Activated T-helper 2 cell treated with anti-CD3 and anti-CD28 coated beads, Interferon-gamma antibody, Interleukin-2, Interleukin-4, amounts not matched to agents 10 μg/mL and 5 μg/mL and 100 μg/mL, durations not matched to agents 14 hours and 24 hours and 36 hours (primary cell): ENCODE results near the gene RCBTB1. TPM values are rescaled to one million over a fixed set of nuclear protein-coding genes. Genes with fewer than 3 reads are reported as not detected.
"Not testable (repeated sequence)": the region's sequence is repeated elsewhere in the genome, so short reads cannot be mapped to it uniquely, and the experiment has no call there.

Experiments used
- DNase-seq: peaks from one replicate; pipeline ENCODE4 v3.0.0; 2021; ENCODE audit warnings: low spot score
- H3K27ac Mint-ChIP-seq: one replicate; pipeline ENCODE4 v1.8.0; 2021; ENCODE audit warnings: mixed read lengths
- H3K27me3 Mint-ChIP-seq: one replicate; pipeline ENCODE4 v1.8.0; 2021; ENCODE audit warnings: low read depth, mixed read lengths
- H3K36me3 Mint-ChIP-seq: one replicate; pipeline ENCODE4 v1.8.0; 2021; ENCODE audit warnings: low read depth, mixed read lengths
- H3K4me1 Mint-ChIP-seq: one replicate; pipeline ENCODE4 v1.8.0; 2021; ENCODE audit warnings: low read depth, mixed read lengths
- H3K4me3 Mint-ChIP-seq: one replicate; pipeline ENCODE4 v1.8.0; 2021; ENCODE audit warnings: low read depth, mild to moderate bottlenecking, moderate library complexity, mixed read lengths
- H3K9me3 Mint-ChIP-seq: one replicate; pipeline ENCODE4 v1.8.0; 2021; ENCODE audit warnings: mixed read lengths
- intact Hi-C: fragments of 100-400 bp; cut with micrococcal nuclease; formaldehyde crosslinking; loops from one replicate; pipeline ENCODE4 v1.15.1; 2023
- total RNA-seq: library from RNA; stranded (reverse); gene quantifications from 2 replicates; pipeline ENCODE4 v1.2.3, GENCODE V29; 2022

The RCBTB1 gene
- total RNA-seq, 1 donor from 2014 or later, result 13.5 TPM

DNA sequence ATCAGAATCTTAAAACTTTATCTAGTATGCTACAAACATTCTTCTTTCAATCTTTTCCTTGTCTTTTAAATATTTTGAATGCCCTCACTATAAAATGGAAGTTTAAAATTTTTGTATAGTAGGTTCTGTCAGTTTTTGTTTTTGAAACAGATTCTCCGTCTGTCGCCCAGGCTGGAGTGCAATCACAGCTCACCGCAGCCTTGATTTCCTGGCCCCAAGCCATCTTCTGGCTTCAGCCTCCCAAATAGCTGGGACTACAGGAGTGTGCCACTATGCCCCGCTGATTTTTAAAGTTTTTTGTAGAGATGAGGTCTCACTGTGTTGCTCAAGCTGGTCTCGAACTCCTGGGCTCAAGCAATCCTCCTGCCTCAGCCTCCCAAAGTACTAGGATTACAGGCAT is 68.9 kb downstream of the RCBTB1 start:
- H3K36me3 Mint-ChIP-seq, result peaks cover 68% of the 10 kb centered on the region
- peaks cover 2% of the 10 kb centered on the region for H3K4me1 Mint-ChIP-seq
- DNase-seq, result no peak
- H3K4me3 Mint-ChIP-seq, result no peak overlapping the region
- H3K27ac Mint-ChIP-seq, result no peak overlapping the region
- no peaks in the 10 kb centered on the region for H3K9me3 Mint-ChIP-seq
- no peaks in the 10 kb centered on the region for H3K27me3 Mint-ChIP-seq
- intact Hi-C loops, result no loop called here

DNA sequence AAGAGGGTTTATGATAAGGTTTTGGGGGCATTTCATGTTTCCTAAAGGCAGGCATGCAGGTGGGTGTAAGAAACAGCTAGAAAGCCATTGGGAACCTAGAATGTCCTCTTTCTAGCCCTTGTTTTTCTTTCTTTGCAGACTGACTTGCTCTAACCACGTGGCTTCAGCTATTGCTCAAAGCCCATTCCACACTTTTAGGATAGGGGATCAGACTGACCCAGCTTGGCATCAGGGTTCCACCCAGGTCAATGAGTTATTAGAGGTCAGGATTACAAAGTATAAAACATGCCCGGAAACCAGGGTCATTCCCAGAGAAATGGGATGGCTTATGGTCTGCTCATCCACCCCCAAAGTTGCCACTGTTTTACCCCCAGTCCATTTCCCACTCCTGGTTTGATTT is 72.8 kb downstream of the RCBTB1 start:
- Mint-ChIP-seq H3K27ac (no peak overlapping the region), H3K4me3 (no peak overlapping the region)

GRCh38 chr13:49503951-49504350 is 81.4 kb downstream of the RCBTB1 start:
- Mint-ChIP-seq H3K4me1 (peaks cover 23% of the 10 kb centered on the region), H3K27ac (no peak overlapping the region), H3K27me3 (no peaks in the 10 kb centered on the region), H3K36me3 (peaks cover 57% of the 10 kb centered on the region), H3K4me3 (no peak overlapping the region), H3K9me3 (no peaks in the 10 kb centered on the region)
- intact Hi-C loops, result no loop called here
- DNase-seq, result no peak

More for the DNA sequence above, 72.8 kb downstream of the RCBTB1 start:
- Mint-ChIP-seq H3K9me3 (no peaks in the 10 kb centered on the region), H3K4me1 (peaks cover 9% of the 10 kb centered on the region), H3K36me3 (peaks cover 73% of the 10 kb centered on the region), H3K27me3 (no peaks in the 10 kb centered on the region)
- no peak for DNase-seq
- intact Hi-C loops, result no loop called here

GRCh38 chr13:49502954-49503353 is 82.4 kb downstream of the RCBTB1 start:
- Mint-ChIP-seq H3K36me3 (peaks cover 62% of the 10 kb centered on the region), H3K27me3 (no peaks in the 10 kb centered on the region), H3K9me3 (no peaks in the 10 kb centered on the region), H3K4me1 (peaks cover 30% of the 10 kb centered on the region), H3K4me3 (no peak overlapping the region), H3K27ac (no peak overlapping the region)
- DNase-seq, result no peak
- intact Hi-C loops, result no loop called here

GRCh38 chr13:49499889-49500660 is 85.3 kb downstream of the RCBTB1 start:
- no peak overlapping the region for H3K4me3 Mint-ChIP-seq
- peaks cover 39% of the 10 kb centered on the region for H3K4me1 Mint-ChIP-seq
- peaks cover 55% of the 10 kb centered on the region for H3K36me3 Mint-ChIP-seq
- no peak for DNase-seq
- no peaks in the 10 kb centered on the region for H3K9me3 Mint-ChIP-seq
- H3K27me3 Mint-ChIP-seq, result no peaks in the 10 kb centered on the region
- intact Hi-C loops, result loop anchor here (5.0 kb wide), 1 partner anchor 87 kb away; the partner anchor contains the start of gene RCBTB1
- peak overlapping the region; percentile 10 for H3K27ac Mint-ChIP-seq

- no peak for DNase-seq
- Mint-ChIP-seq H3K4me1 (peaks cover 50% of the 10 kb centered on the region), H3K9me3 (no peaks in the 10 kb centered on the region), H3K4me3 (no peak overlapping the region), H3K27ac (peak overlapping the region; percentile 95), H3K36me3 (peaks cover 54% of the 10 kb centered on the region), H3K27me3 (no peaks in the 10 kb centered on the region)
- intact Hi-C loops, result loop anchor here (5.0 kb wide), 1 partner anchor 89 kb away; the partner anchor contains the start of gene RCBTB1
Observed at GRCh38 chr13:49498206-49498605, 87.2 kb downstream of the RCBTB1 start.

- intact Hi-C loops, result loop anchor here (1.0 to 5.0 kb wide), 3 partner anchors 44 to 196 kb away; partner anchors contain the start of gene RCBTB1
- peaks cover 45% of the 10 kb centered on the region for H3K36me3 Mint-ChIP-seq
- no peak for DNase-seq
- H3K4me3 Mint-ChIP-seq, result peak overlapping the region; percentile 82
- no peaks in the 10 kb centered on the region for H3K9me3 Mint-ChIP-seq
- peaks cover 50% of the 10 kb centered on the region for H3K4me1 Mint-ChIP-seq
- H3K27me3 Mint-ChIP-seq, result no peaks in the 10 kb centered on the region
- H3K27ac Mint-ChIP-seq, result peak overlapping the region; percentile 95
Observed at GRCh38 chr13:49497272-49497671, 88.1 kb downstream of the RCBTB1 start.

GRCh38 chr13:49496837-49497236 is 88.5 kb downstream of the RCBTB1 start:
- peak overlapping the region; percentile 95 for H3K27ac Mint-ChIP-seq
- H3K27me3 Mint-ChIP-seq, H3K9me3 Mint-ChIP-seq: not testable (repeated sequence)
- peaks cover 45% of the 10 kb centered on the region for H3K36me3 Mint-ChIP-seq
- DNase-seq, result peak; percentile 30
- intact Hi-C loops, result loop anchor here (1.0 to 5.0 kb wide), 3 partner anchors 44 to 196 kb away; partner anchors contain the start of gene RCBTB1
- peak overlapping the region; percentile 82 for H3K4me3 Mint-ChIP-seq
- peaks cover 50% of the 10 kb centered on the region for H3K4me1 Mint-ChIP-seq

DNA sequence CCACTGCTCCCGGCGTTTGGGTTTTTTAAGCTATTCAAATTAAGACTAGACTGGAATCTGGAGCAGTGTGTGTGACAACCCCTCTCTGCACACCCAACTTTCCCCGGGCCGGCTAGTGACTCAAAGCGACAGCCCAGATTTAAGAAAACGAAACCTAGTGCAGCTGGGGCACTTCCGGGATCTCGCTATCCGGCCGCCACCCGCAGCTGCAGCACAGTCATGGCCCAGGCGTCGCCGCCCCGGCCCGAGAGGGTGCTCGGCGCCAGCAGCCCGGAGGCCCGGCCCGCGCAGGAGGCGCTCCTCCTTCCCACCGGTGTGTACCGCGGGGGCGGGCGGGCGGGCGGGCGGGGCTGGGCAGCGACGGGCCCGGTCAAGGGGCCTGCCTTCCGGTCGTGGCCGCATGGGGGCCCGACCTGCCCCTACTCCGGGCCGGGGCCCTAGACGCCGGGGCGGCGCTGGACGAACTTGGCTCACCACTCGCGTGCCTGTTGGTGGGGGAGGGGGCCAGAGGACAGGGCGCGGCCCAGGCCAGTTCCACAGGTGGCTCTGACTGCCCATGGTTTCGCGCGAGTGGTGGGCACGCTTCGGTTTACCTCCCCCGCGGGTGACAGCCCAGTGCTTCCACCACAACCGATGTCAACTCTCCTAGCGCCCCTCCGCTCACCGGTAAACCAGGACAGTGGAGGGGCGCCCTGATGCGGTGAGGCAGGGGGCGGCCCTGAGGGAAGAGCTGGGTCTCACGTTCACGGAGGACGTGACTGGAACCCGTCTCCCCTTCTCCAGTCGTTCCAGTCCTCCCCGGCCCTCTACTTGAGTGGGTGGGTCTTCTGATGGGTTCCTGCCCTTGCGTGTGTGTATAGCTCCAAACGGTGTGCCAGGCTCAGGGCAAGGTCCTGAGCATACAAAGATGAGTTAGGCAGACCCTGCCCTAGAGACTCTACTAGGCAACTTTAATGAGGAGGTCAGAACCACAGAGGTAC is 89.3 kb downstream of the RCBTB1 start, which contains the start of gene PHF11:
TSS of gene PHF11 (plus strand) at position 171 of the 980 bp plus-strand sequence. CDS start at position 220, 49 bp downstream.
- H3K27ac Mint-ChIP-seq, result peak within 1 kb of the TSS; percentile 97
- peaks cover 46% of the 10 kb centered on the region for H3K36me3 Mint-ChIP-seq
- peaks cover 50% of the 10 kb centered on the region for H3K4me1 Mint-ChIP-seq
- intact Hi-C loops, result loop anchor here (1.0 to 5.0 kb wide), 3 partner anchors 45 to 91 kb away; partner anchors contain the start of genes CAB39L, RCBTB1 and SETDB2
- H3K9me3 Mint-ChIP-seq, result no peaks in the 10 kb centered on the region
- DNase-seq, result peak; percentile 84
- H3K4me3 Mint-ChIP-seq, result peak within 1 kb of the TSS; percentile 91
- no peaks in the 10 kb centered on the region for H3K27me3 Mint-ChIP-seq

DNA sequence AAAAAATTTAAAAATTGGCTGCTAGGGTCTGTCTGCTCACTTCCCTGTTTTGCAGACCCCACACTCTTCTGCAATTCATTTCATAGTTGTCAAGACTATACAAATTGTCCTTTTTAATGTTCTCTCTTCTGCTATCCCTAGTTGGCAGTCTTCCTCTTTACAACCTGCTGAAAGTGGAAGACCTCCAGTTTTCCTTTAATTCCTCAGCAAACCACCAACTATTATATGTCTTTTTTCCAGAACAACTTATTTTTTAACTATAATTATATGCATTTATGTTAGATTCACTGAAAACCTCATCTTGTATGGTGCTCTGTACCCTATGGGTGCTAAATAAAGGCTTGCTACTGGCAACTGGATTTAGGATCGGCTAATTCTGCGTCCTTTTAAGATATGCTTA is 90.7 kb downstream of the RCBTB1 start:
- H3K27ac Mint-ChIP-seq, result no peak overlapping the region
- H3K27me3 Mint-ChIP-seq, result no peaks in the 10 kb centered on the region
- intact Hi-C loops, result loop anchor here (1.0 to 5.0 kb wide), 2 partner anchors 50 to 93 kb away; partner anchors contain the start of genes CAB39L, RCBTB1 and SETDB2
- H3K4me3 Mint-ChIP-seq, result peak overlapping the region; percentile 91
- no peaks in the 10 kb centered on the region for H3K9me3 Mint-ChIP-seq
- peaks cover 37% of the 10 kb centered on the region for H3K36me3 Mint-ChIP-seq
- peaks cover 41% of the 10 kb centered on the region for H3K4me1 Mint-ChIP-seq
- no peak for DNase-seq

DNA sequence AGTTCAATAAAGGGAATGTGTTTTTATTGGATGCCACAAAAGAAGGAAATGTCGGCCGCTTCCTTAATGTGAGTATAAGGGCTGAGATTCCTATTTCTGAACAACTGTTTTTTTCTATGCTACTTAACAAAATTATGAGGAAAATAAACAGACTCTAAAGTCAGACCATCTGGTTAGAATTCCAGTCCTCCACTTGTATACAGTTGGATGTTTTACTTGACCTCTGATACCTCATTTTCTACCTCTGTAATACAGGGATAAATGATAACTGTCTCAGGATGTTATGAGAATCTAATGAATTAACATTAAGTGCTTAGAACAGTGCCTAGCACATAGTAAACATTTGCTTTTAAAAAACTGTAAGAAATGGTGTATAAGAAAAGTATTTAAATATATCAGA is 96.8 kb downstream of the RCBTB1 start:
- Mint-ChIP-seq H3K4me3 (no peak overlapping the region), H3K4me1 (peaks cover 2% of the 10 kb centered on the region), H3K36me3 (peaks cover 25% of the 10 kb centered on the region), H3K27me3 (no peaks in the 10 kb centered on the region), H3K9me3 (no peaks in the 10 kb centered on the region), H3K27ac (no peak overlapping the region)
- no peak for DNase-seq
- intact Hi-C loops, result no loop called here
